Measurements from ENCODE around the gene AVP. TPM values are rescaled to one million over a fixed set of nuclear protein-coding genes. Genes with fewer than 3 reads are reported as not detected.
A peak's percentile ranks its signal among the peaks of the same experiment; 100 is the strongest.
"Not testable (repeated sequence)": the region's sequence is repeated elsewhere in the genome, so short reads cannot be mapped to it uniquely, and the experiment has no call there.

Gene AVP
- total RNA-seq, 2 donors from 2014 or later = not detected

DNA sequence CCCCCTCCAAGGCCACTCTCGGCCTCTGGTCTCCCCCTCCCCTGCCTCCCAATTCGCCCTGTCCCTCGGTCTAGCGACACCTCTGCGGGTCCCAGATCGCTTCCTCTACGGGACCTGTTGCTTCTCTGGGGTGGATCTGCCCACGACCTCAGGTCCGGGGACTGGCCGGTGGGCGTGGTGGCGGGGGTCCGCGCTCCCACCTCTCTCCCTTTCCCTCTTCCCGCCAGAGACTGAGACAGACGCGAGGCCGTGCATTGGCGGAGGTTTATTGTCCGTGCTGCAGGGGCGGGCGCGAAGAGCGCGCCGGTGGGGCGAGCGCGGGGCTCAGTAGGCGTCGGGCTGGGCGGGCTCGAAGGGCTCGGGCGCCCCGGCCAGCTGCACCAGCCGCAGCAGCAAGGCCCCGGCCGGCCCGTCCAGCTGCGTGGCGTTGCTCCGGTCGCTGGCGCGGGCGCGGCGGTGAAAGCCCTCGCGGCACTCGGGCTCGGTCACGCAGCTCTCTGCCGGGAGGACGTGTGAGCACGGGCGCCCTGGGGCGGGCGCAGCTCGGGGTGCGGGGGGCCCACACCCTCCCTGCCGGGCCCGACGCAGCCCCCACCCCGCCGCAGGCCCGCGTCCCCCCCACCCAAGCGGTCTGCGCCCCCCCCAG is 2.1 kb downstream of the AVP start:
- no peak for DNase-seq (ENCODE audit: low spot score)

DNA sequence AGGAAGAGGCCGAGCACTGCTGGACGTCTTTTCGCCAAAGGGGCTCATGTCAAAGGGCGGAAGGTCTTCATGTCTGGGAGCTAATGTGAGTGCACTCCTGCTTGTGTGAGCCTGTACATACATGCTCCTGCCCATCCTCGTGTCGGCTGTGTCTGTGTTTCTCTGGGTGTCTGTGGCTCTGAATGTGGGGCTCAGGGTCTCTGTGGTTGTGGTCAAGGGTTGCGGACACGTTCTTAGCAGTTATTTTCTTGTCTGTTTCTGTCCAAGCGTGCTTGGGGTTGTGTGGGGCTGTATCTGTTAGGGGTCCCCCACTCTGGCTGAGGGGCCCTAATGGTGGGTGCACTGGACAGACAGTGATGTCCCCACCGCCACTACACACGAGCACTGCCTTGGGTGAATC is 2.9 kb downstream of the AVP start:
- TF ChIP-seq, protein P1, sequence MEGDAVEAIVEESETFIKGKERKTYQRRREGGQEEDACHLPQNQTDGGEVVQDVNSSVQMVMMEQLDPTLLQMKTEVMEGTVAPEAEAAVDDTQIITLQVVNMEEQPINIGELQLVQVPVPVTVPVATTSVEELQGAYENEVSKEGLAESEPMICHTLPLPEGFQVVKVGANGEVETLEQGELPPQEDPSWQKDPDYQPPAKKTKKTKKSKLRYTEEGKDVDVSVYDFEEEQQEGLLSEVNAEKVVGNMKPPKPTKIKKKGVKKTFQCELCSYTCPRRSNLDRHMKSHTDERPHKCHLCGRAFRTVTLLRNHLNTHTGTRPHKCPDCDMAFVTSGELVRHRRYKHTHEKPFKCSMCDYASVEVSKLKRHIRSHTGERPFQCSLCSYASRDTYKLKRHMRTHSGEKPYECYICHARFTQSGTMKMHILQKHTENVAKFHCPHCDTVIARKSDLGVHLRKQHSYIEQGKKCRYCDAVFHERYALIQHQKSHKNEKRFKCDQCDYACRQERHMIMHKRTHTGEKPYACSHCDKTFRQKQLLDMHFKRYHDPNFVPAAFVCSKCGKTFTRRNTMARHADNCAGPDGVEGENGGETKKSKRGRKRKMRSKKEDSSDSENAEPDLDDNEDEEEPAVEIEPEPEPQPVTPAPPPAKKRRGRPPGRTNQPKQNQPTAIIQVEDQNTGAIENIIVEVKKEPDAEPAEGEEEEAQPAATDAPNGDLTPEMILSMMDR (IDR thresholded peaks at IDR 0.05) = no peak
- Histone ChIP-seq H3K27ac (no peak overlapping the region), H3K27me3 (peaks cover 6 to 14% of the 10 kb centered on the region in 2 donors), H3K36me3 (no peaks in the 10 kb centered on the region), H3K9me3 (no peaks in the 10 kb centered on the region), H3K4me1 (peaks cover 0 to 20% of the 10 kb centered on the region in 2 donors), H3K4me3 (no peak overlapping the region)
- no peak for DNase-seq (ENCODE audit: low spot score)

More for the DNA sequence above, 2.1 kb downstream of the AVP start:
- Histone ChIP-seq H3K36me3 (no peaks in the 10 kb centered on the region), H3K27me3 (peaks cover 6 to 14% of the 10 kb centered on the region in 2 donors), H3K4me1 (peaks cover 0 to 20% of the 10 kb centered on the region in 2 donors), H3K27ac (no peak overlapping the region), H3K4me3 (peak overlapping the region in 1 of 2 donors; percentile 38), H3K9me3 (no peaks in the 10 kb centered on the region)
- TF ChIP-seq, protein P1 (IDR thresholded peaks at IDR 0.05) = no peak

DNA sequence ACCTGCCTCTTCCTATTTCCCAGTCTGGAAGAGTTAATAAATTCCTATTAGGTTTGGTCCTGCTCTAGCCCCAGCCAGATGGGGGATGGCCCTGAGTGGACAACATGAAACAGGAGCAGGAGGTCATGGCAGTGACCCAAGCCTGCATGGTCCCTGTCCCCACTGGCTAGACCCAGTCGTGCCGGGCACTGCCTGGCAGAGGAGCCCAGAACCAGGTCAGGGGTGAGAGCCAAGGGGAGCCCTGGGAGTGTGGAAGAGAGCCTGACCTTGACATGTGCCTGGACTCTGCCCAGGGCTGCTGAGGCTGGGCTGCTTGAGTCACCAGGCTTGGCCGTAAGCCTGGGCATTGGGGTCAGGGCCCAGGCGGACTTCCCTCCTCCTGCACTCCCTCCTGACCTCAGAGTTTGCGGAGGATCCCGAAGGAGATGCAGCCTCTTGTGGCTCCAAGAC is 3.6 kb downstream of the AVP start:
- Histone ChIP-seq H3K36me3 (no peaks in the 10 kb centered on the region), H3K4me3 (no peak overlapping the region), H3K27me3 (peaks cover 6 to 14% of the 10 kb centered on the region in 2 donors), H3K27ac (no peak overlapping the region), H3K4me1 (peaks cover 0 to 20% of the 10 kb centered on the region in 2 donors), H3K9me3 (no peaks in the 10 kb centered on the region)
- TF ChIP-seq, protein P1 (IDR thresholded peaks at IDR 0.05) = no peak
- peak; percentile 65 for DNase-seq (ENCODE audit: low spot score)

DNA sequence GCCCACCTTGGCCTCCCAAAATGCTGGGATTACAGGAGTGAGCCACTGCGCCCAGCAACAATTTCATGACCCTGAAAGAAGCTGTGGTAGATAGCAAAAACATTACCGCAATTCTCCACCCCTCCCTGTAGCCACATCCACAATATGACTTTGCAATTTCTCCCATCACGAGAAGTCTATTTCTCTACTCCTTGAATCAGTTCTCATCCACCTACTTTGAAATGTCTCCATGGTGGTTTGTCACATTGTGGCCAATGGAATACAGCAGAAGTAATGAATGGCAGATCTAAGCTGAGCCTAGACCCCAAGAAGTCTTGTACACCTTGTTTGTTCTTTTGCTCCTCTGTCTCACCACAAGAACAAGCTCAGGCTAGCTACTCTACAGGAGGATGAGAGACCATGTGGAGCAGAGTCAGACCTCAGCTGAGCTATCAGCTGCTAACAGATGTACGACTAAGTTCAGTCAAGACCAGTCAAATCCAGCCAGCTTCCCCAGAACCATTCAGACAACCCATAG is 6.8 kb downstream of the AVP start:
- TF ChIP-seq, protein P1 (IDR thresholded peaks at IDR 0.05) = no peak
- no peak overlapping the region for H3K27ac ChIP-seq
- H3K4me1 ChIP-seq = peaks cover 0 to 14% of the 10 kb centered on the region in 2 donors
- peaks cover 0 to 10% of the 10 kb centered on the region in 2 donors for H3K27me3 ChIP-seq
- no peaks in the 10 kb centered on the region for H3K36me3 ChIP-seq
- H3K9me3 ChIP-seq = no peaks in the 10 kb centered on the region
- H3K4me3 ChIP-seq = no peak overlapping the region
- DNase-seq (ENCODE audit: low spot score) = no peak

DNA sequence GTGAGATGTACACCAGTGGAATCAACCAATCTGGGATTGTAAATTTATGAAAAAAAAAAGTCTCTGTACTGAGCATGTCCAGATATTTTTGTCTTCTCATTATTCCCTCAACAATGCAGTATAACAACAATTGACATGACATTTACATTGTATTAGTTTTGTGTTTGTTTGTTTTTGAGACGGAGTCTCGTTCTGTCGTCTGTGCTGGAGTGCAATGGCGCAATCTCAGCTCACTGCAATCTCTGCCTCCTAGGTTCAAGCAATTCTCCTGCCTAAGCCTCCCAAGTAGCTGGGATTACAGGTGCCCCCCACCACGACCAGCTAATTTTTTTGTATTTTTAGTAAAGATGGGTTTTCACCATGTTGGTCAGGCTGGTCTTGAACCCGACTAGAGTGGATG is 9.2 kb downstream of the AVP start:
- H3K4me3 ChIP-seq; H3K27me3 ChIP-seq; H3K27ac ChIP-seq; H3K36me3 ChIP-seq; H3K9me3 ChIP-seq; DNase-seq (ENCODE audit: low spot score): not testable (repeated sequence)
- peaks cover 0 to 17% of the 10 kb centered on the region in 2 donors for H3K4me1 ChIP-seq

DNA sequence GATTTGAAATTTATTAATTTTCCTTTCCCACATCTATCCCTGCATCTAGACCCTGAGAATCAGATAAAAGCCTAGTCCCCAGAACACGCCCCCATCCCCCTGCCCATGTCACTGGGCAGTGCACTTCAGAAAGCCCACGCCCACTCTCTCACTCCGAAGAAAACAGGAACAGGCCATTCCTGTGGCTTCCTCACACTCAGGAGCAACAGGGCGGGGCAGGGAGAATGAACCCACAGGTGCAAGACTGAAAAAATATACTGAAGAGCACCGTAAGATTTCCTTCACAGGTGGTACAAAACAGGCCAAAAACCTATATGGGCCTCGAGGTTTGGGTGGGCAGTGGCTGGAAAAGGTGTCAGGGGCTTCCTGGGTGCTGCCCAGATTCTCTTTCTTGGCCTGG is 9.7 kb downstream of the AVP start:
- H3K4me1 ChIP-seq = peaks cover 0 to 17% of the 10 kb centered on the region in 2 donors
- no peak overlapping the region for H3K27ac ChIP-seq
- no peaks in the 10 kb centered on the region for H3K9me3 ChIP-seq
- no peak overlapping the region for H3K4me3 ChIP-seq
- DNase-seq (ENCODE audit: low spot score) = no peak
- peaks cover 0 to 5% of the 10 kb centered on the region in 2 donors for H3K27me3 ChIP-seq
- TF ChIP-seq, protein P1 (IDR thresholded peaks at IDR 0.05) = no peak
- no peaks in the 10 kb centered on the region for H3K36me3 ChIP-seq

DNA sequence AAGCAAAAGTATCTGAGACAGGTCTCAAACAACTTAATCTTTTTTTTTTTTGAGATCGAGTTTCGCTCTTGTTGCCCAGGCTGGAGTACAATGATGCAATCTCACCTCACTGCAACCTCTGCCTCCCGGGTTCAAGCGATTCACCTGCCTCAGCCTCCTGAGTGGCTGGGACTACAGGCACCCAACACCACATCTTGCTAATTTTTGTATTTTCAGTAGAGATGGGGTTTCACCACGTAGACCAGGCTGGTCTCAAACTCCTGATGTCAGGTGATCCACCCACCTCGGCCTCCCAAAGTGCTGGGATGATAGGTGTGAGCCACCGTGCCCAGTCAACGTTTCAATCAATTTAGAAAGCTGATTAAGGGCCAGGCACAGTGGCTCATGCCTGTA is 11.3 kb downstream of the AVP start:
- not testable (repeated sequence) for H3K27me3 ChIP-seq; H3K9me3 ChIP-seq; DNase-seq (ENCODE audit: low spot score); H3K4me3 ChIP-seq; H3K27ac ChIP-seq; H3K36me3 ChIP-seq
- peaks cover 0 to 17% of the 10 kb centered on the region in 2 donors for H3K4me1 ChIP-seq

Data from right atrium auricular region (tissue), 2 donors.